PC-9 (cell line): ENCODE measurements around the gene ACTL9. TPM values are rescaled to one million over a fixed set of nuclear protein-coding genes. Genes with fewer than 3 reads are reported as not detected.
"Not testable (repeated sequence)": the region's sequence is repeated elsewhere in the genome, so short reads cannot be mapped to it uniquely, and the experiment has no call there.

Experiments
- Bru-seq: library from RNA; stranded (reverse); fragments of 400-500 nt; gene quantifications from one replicate; lab custom pipeline; 2021; lab: Mats Ljungman, UMichigan
- BruChase-seq, 2 experiments: library from RNA; stranded (reverse); fragments of 400-500 nt; gene quantifications; one replicate each; lab custom pipeline; 2021; lab: Mats Ljungman, UMichigan
- BruUV-seq: library from RNA; stranded (reverse); fragments of 400-500 nt; replicated peaks from 2 replicates; lab custom pipeline; 2021; lab: Mats Ljungman, UMichigan
- CTCF ChIA-PET: fragments of 300-600 bp; sonication (Branson Sonifier 250); formaldehyde crosslinking; loops from one replicate; lab custom pipeline; 2022; ENCODE audit warnings: antibody characterized with exemption; lab: Charles Lee
- POLR2A ChIA-PET: fragments of 300-600 bp; sonication (Branson Sonifier 250); formaldehyde crosslinking; loops from one replicate; lab custom pipeline; 2022; ENCODE audit warnings: antibody characterized with exemption; ENCODE audit not compliant: unreplicated experiment; lab: Charles Lee
- DNase-seq, 2 experiments: peaks; one replicate each; pipeline versions ENCODE4 v3.0.0 to v3.0.0-alpha.2; 2015 to 2022; ENCODE audit warnings: mixed read lengths in 1 of 2
- H2AFZ ChIP-seq: fragments of 200-600 bp; sonication (generic); 2 replicates; pipeline ENCODE4 v1.8.1; 2017; ENCODE audit warnings: antibody characterized with exemption
- H3F3A ChIP-seq: fragments of 200-600 bp; sonication (generic); 2 replicates; pipeline ENCODE4 v1.8.1; 2017; ENCODE audit warnings: antibody characterized with exemption, mild to moderate bottlenecking, low read depth; ENCODE audit not compliant: insufficient read depth
- H3K27ac ChIP-seq: fragments of 200-600 bp; sonication (generic); 2 replicates; pipeline ENCODE4 v1.6.1; 2016; ENCODE audit warnings: mixed run types
- H3K27me3 ChIP-seq: fragments of 200-600 bp; sonication (generic); 2 replicates; pipeline ENCODE4 v1.6.1; 2016; ENCODE audit warnings: low read depth, mixed run types; ENCODE audit not compliant: insufficient read depth
- H3K36me3 ChIP-seq: fragments of 200-600 bp; sonication (generic); 2 replicates; pipeline ENCODE4 v1.6.1; 2016; ENCODE audit warnings: low read depth, mixed run types
- H3K4me1 ChIP-seq: fragments of 200-600 bp; sonication (generic); replicated peaks from 2 replicates; pipeline ENCODE4 v1.6.1; 2016; ENCODE audit warnings: mixed run types; ENCODE audit not compliant: insufficient read depth
- H3K4me2 ChIP-seq: fragments of 200-600 bp; sonication (generic); 2 replicates; pipeline ENCODE4 v1.6.1; 2017; ENCODE audit warnings: mixed run types
- H3K4me3 ChIP-seq: fragments of 200-600 bp; sonication (generic); 2 replicates; pipeline ENCODE4 v1.6.1; 2016; ENCODE audit warnings: mixed run types
- H3K79me2 ChIP-seq: fragments of 200-600 bp; sonication (generic); 2 replicates; pipeline ENCODE4 v1.6.1; 2017; ENCODE audit warnings: low read depth, mixed run types
- H3K9me2 ChIP-seq: fragments of 200-600 bp; sonication (generic); 2 replicates; pipeline ENCODE4 v1.8.1; 2017; ENCODE audit warnings: mild to moderate bottlenecking; ENCODE audit not compliant: insufficient read depth
- H3K9me3 ChIP-seq: fragments of 200-600 bp; sonication (generic); 2 replicates; pipeline ENCODE4 v1.8.1; 2016; ENCODE audit warnings: low read depth; ENCODE audit not compliant: insufficient read depth
- H4K20me1 ChIP-seq: fragments of 200-600 bp; sonication (generic); 2 replicates; pipeline ENCODE4 v1.8.1; 2017; ENCODE audit not compliant: insufficient read depth
- CTCF ChIP-seq: fragments of 200-600 bp; sonication (generic); conservative IDR thresholded peaks from 2 replicates; pipeline ENCODE4 v1.6.1; 2017; ENCODE audit warnings: mixed run types, antibody characterized with exemption, mild to moderate bottlenecking, moderate library complexity
- EZH2 ChIP-seq: fragments of 200-600 bp; sonication (generic); IDR thresholded peaks from 2 replicates; pipeline ENCODE4 v1.8.0; 2017; ENCODE audit warnings: antibody characterized with exemption, low read depth
- intact Hi-C: fragments of 100-400 bp; cut with micrococcal nuclease; formaldehyde crosslinking; loops from one replicate; pipeline ENCODE4 v1.10.0; 2022; ENCODE audit not compliant: unreplicated experiment
- long read RNA-seq: library from polyadenylated mRNA; stranded (forward); transcript quantifications from one replicate; pipeline ENCODE4 v2.0.0, GENCODE V29; 2022
- total RNA-seq: library from RNA; stranded (reverse); gene quantifications from 2 replicates; pipeline ENCODE4 v1.2.3, GENCODE V29; 2021

Gene ACTL9
- total RNA-seq (not detected in 2 replicates), Bru-seq, nascent RNA (not detected), BruChase-seq, experiment 1, labeled RNA remaining after a 2-hour chase (not detected), BruChase-seq, experiment 2, labeled RNA remaining after a 6-hour chase (not detected)
- long read RNA-seq: 0 reads

DNA sequence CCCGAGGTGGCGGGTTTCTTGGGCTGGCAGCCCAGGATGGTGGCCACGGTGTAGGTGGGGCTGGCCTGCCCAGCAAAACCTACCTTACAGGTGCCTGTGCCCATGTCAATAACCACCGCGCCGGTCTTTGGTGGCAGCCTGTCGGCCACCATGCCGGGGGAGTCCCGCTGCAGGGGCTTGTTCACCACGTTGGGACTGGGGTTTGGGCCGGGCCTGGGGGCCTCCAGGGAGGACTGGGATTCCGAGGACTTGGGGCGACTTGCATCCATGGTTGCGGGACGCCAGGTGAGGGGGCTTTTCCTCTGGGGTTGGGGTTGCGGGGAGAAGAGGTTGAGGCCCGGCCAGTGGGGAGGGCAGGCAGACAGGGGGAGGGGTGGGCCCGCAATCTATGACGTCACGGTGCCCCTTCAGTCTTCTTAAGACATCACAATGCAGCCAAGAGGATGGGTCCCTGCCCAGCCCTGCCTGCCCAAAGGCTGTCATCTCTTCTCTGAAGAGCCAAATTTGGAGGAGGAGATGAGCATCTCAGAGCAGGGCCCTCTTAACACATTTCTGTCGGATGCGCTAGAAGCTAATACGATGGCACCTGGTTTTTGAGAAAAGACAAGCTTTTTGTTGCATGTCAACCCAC, at the start of gene ACTL9:
ACTL9 (minus strand) TSS at position 363 of the 631 bp plus-strand sequence; CDS start at position 269, 94 bp downstream.
- ChIA-PET CTCF (no interaction called here), POLR2A (no interaction called here)
- intact Hi-C loops: no loop called here

GRCh38 chr19:8739291-8740065, 40.9 kb upstream of the ACTL9 start:
- H3K27me3 ChIP-seq: peaks cover 29% of the 10 kb centered on the region
- H2AFZ ChIP-seq, POLR2A ChIA-PET, H4K20me1 ChIP-seq, BruUV-seq, H3K27ac ChIP-seq, DNase-seq, H3K9me3 ChIP-seq, H3K4me2 ChIP-seq, H3F3A ChIP-seq, H3K79me2 ChIP-seq, H3K4me3 ChIP-seq, H3K36me3 ChIP-seq, H3K4me1 ChIP-seq, H3K9me2 ChIP-seq, intact Hi-C loops, CTCF ChIA-PET: not testable (repeated sequence)

More for the DNA sequence above, at the start of gene ACTL9:
- Histone ChIP-seq H3K79me2 (no peaks in the 10 kb centered on the region), H3K4me1 (0 out of 2 replicates have a peak, but pooled peaks cover 6% of the 10 kb centered on the region), H3K9me3 (no peaks in the 10 kb centered on the region), H3K36me3 (no peaks in the 10 kb centered on the region), H3K27ac (no peak within 1 kb of the TSS), H3K4me2 (no peak within 1 kb of the TSS), H4K20me1 (no peaks in the 10 kb centered on the region), H3F3A (no peaks in the 10 kb centered on the region), H2AFZ (no peak within 1 kb of the TSS), H3K27me3 (peaks cover 11% of the 10 kb centered on the region; the same call in 1 of the 2 replicates), H3K4me3 (no peak within 1 kb of the TSS), H3K9me2 (no peaks in the 10 kb centered on the region)
- no peak for DNase-seq
- no peak for TF ChIP-seq EZH2
- no TSS peak for BruUV-seq

GRCh38 chr19:8738377-8738776, 39.8 kb upstream of the ACTL9 start:
- Histone ChIP-seq H4K20me1 (no peaks in the 10 kb centered on the region), H3K27me3 (peaks cover 29% of the 10 kb centered on the region), H3F3A (no peaks in the 10 kb centered on the region), H3K4me3 (no peak overlapping the region), H3K9me2 (no peaks in the 10 kb centered on the region), H3K4me1 (no peaks in the 10 kb centered on the region), H3K9me3 (no peaks in the 10 kb centered on the region), H3K27ac (no peak overlapping the region), H3K36me3 (no peaks in the 10 kb centered on the region), H2AFZ (no peak overlapping the region), H3K4me2 (no peak overlapping the region), H3K79me2 (no peaks in the 10 kb centered on the region)
- ChIA-PET POLR2A (no interaction called here), CTCF (no interaction called here)
- DNase-seq: no peak
- no peak for TF ChIP-seq EZH2
- no peak for TF ChIP-seq CTCF
- no TSS peak for BruUV-seq
- intact Hi-C loops: no loop called here
